8988T (cell line): ENCODE measurements around the gene ADGRV1.
"Not testable (repeated sequence)": the region's sequence is repeated elsewhere in the genome, so short reads cannot be mapped to it uniquely, and the experiment has no call there.

Source experiments
- DNase-seq: peaks from one replicate; pipeline ENCODE4 v3.0.0; 2011

The ADGRV1 gene

GRCh38 chr5:90916947-90917800, 358.6 kb downstream of the ADGRV1 start:
- DNase-seq = no peak

- DNase-seq = no peak
These were observed 359.5 kb downstream of the ADGRV1 start for GRCh38 chr5:90917928-90918668.

DNA sequence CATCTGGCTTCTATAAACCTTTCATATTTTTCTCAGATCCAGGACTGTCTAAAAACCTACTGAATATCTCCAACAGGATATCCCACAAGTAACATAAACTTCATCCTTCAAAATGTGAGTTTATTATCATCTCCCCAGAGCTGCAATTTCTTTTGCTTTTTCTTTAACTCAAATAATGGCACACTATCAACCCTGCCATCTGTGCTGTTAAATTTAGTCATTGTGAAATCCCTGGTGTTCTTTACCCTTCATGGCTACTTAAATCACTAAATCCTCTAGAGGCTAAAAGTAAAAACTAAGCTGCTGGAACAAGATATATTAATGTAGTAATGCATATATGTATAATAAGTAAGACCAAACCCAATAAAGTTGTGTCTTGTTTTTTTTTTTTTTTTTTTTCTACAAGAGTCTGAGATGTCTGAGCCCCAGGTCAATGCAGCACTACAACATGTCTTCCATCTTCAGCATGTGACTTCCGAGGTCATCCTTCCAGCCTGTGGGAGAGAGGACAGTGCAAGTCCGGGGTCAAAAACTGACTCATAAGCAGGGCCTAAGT, 362.9 kb downstream of the ADGRV1 start:
- no peak for DNase-seq

DNA sequence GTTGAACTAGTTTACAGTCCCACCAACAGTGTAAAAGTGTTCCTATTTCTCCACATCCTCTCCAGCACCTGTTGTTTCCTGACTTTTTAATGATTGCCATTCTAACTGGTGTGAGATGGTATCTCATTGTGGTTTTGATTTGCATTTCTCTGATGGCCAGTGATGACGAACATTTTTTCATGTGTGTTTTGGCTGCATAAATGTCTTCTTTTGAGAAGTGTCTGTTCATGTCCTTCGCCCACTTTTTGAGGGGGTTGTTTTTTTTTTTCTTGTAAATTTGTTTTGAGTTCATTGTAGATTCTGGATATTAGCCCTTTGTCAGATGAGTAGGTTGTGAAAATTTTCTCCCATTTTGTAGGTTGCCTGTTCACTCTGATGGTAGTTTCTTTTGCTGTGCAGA, 365.6 kb downstream of the ADGRV1 start:
- not testable (repeated sequence) for DNase-seq

- DNase-seq = not testable (repeated sequence)
These were observed 370.6 kb downstream of the ADGRV1 start for GRCh38 chr5:90929013-90929839.

DNA sequence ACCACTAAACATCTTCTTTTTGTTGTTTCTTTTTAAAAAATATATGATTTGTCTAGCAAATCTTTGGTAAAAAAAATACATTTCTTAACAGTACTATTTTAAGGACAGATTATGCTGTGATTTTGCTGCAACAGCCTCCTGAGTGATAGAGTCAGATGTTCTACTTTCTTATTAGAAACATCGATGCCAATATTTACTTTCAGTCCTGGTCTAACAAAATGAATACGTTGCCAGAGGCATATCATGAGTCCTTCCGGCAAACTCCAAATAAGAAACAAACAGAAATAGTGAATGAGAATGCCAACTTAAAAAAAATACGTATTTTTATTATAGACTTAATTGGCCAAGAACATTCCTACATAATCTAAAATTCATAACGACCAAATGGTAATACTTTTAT, 371.5 kb downstream of the ADGRV1 start:
- no peak for DNase-seq

- DNase-seq = no peak
These were observed 372.3 kb downstream of the ADGRV1 start for GRCh38 chr5:90930756-90931431.

DNA sequence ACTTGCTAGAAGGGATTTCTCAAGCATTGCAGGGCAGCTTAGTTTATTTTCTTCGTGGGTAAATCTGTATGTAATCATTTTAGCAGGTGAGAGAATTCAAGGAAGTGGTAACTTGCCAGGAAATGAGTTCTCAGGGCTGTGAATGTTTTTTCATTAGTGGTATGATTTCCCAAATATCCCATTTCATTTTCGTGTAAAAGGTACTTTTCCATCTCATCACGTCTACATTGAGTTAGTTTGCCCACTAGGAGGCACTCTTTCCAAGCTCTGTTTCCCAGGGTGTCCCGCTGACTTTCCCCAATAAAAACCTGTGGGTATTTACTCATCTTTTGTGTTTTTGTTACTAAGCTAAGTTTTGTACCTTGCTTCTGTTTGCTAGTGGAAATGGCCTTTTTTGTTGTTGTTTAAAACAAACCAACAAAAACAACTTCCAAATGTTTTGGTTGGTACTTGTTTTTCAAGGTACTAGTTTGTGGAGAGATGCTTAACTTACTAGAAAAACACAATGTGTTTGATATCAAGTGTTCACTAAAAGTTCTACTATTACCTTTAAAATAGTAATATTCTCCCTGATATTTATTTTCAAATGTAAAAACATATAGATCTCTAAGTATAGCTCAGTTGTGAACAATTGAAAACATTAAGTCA, 373.6 kb downstream of the ADGRV1 start:
- DNase-seq = no peak

DNA sequence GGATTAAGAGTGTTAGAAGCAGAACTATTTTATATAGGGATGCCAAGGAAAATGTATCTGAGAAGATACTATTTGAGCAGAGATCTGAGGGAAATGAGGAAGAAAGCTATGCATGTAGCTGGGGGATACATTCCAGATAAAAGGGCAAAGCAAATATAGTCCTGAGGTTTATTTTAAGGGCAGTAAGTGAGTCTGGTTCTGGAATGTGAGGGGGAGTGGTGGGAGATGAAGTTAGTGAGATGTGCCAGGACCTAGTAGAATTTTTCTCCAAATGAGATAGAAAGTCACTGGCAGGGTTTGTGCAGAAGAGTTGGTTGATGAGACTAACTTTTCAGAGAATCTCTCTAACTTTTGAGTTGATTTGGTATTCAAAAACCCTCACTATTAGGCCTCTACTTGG, 374.7 kb downstream of the ADGRV1 start:
- no peak for DNase-seq

DNA sequence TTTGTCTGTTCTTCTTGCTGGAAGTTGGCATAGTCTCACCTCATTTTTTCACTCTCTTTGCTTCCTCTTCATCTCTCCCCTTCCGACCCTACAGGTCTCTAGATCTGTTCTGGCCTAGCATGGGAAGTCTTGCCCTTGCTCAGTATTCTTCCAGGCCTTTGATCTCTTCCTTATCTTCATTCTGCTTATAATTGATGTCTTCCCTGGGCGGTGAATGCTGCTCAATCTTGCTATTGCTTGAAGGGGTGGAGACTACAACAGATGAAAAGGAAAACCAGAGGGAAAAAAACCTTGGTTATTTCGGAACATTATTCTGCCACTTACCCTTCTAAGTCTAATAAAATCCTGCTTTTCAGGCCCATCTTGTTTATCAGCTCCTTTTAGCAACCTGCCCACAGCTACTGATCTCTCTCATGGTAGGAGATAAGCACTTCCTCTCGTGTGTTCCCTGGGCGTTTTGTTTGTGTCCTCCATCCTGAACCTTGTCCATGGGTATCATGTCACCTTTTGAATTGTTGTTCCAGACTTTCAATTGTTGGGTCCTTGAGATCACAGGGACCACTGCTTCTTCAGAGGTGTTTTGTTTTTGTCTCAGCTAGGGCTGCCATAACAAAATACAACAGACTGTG, 375.6 kb downstream of the ADGRV1 start:
- no peak for DNase-seq

DNA sequence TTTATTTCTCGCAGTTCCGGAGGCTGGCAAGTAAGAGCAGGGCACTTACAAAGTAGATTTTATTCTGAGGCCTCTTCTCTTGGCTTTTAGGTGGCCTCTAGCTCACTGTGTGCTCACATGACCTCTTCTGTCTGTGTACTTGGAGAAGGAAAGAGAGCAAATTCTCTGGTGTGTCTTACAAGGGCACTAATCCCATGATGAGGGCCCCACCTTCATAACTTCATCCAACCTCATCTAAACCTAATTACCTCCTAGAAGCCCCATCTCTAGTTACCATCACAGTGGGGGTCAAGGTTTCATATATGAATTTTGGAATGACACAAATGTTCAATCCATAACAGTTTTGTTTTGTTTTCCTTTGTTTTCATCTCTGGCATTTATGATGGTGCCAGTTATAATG, 376.1 kb downstream of the ADGRV1 start:
- no peak for DNase-seq

- DNase-seq = no peak
These were observed 380.6 kb downstream of the ADGRV1 start for GRCh38 chr5:90939211-90939610.

DNA sequence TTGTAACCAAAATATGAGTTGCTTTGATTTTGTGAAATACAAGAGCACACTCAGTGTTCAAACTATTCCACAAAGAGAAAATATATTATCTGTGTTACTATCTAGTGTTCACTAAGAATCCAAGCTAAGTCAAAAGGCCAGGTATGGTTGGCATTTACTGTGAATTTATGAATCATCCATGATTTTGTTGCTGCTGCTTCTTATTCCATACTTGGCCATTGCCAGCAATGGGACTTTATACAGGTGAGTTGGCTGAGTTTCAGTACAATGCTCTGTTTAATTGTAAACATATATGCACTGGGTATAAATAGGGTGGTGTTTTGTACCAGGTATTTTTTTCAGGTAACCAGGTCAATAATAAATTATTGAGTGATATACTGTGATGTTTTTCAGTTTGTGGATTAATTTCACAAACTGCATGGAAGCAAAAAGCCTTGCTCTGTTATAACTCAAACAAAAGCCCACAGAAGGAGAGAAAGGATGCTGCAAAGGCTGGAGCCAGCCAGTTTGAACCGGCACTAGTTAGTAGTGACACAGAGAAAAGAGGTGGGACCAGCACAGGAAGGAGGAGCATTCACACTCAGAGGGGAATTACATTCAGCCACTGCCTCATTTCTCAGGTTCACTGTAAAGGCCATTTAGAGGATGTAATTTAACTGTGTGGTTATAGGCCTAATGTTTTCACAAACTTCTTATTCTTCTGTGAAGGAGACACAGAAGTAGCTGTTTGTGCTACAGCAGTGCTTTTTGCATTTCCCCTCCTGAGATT, 381.8 kb downstream of the ADGRV1 start:
- no peak for DNase-seq

DNA sequence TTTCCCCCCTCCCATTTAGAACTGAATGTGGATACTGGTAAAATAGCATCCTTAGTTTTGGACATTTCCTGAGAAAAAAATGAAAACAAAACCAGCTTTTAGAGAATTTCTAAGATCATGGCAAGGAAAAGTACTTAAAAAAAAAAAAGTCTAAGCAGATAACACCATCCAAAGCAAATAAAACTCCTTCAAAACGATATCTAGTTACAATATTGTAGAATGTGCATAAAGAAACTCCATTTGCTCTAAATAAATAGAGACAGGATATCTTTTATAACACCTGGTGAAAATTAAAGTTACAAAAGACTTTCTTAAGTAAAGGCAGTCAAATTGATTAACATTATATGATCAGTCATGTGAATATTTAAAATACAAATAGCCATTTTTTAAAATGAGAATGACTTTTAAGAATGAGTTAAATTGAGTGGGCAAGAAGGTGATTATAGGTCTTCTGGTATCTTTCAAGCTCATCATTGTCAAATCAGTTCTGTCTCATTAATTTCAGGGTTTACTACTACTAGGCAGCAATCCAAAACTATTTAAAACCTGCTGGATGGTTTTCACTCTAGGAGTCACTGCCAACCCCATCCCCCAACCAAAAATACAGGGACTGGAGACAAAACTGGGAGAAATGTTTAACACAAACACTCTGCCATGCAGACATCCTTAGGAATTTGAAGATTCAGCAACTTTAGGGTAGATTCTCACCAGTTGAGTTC, 382.6 kb downstream of the ADGRV1 start:
- DNase-seq = no peak

- DNase-seq = no peak
These were observed 385.5 kb downstream of the ADGRV1 start for GRCh38 chr5:90944116-90944515.

GRCh38 chr5:90947667-90948066, 389.1 kb downstream of the ADGRV1 start:
- DNase-seq = no peak

GRCh38 chr5:90948969-90949368, 390.4 kb downstream of the ADGRV1 start:
- no peak for DNase-seq

DNA sequence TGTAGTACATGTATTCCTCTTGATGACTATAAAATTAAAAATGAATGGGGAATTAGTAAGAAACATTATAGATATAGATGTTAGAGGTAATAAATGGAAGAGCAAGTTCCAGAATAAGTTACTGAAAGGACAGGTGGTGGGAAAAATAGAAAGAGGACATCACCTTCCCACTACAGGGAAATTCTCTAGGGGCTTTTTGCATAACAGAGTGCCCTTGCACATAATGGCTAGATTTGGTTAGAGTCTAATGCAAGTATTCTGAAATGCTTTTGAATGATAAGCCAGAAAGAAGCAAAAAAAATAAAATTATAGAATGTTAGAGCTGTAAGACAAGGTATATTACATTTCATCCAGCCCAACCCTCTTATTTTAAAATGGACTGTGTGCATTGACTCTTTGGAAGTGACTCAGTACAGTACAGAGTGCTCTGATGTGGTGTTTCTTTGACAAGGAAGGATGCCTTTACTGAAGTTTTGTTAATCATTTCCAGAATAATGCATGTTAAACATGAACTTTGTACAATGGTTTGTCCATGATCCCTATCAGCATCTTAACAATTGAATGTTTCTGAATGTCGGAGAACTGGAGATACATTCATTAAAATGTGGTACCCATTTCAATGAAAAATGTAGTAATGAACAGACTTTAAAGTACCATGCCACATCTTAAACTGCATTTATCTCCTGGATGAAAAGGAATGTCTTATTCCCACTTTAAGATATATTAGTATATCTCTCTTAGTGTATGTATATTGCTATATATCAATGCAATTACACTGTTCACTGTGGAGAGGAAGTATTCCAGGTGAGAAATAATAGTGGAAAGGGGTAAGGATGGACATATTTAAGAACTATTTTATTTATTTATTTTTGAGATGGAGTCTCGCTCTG, 391.1 kb downstream of the ADGRV1 start:
- DNase-seq = no peak
